Upper lobe of left lung (tissue), 6 donors: ENCODE data around the gene PTGDR2. TPM values are rescaled to one million over a fixed set of nuclear protein-coding genes. Genes with fewer than 3 reads are reported as not detected.

ENCODE experiments used
- ATAC-seq, 2 donors: fragments of 200-7000 bp; cut with Tn5 transposase; one replicate each; pipeline ENCODE4 v1.9.1; 2022; ENCODE audit warnings: mild to moderate bottlenecking in 2 of 2, moderate library complexity in 2 of 2; ENCODE audit not compliant: low FRiP score in 2 of 2
- DNase-seq, 2 donors: peaks; one replicate each; pipeline ENCODE4 v3.0.0-alpha.2; 2019 to 2020
- H3K27ac ChIP-seq, 4 donors: fragments of 200-600 bp; sonication (generic); one replicate each; pipeline ENCODE4 v1.5.1; 2016 to 2019
- H3K27me3 ChIP-seq, 4 donors: fragments of 200-600 bp; sonication (generic); one replicate each; pipeline ENCODE4 v1.5.1; 2017 to 2019
- H3K36me3 ChIP-seq, 4 donors: fragments of 200-600 bp; sonication (generic); one replicate each; pipeline ENCODE4 v1.5.1; 2016 to 2019
- H3K4me1 ChIP-seq, 4 donors: fragments of 200-600 bp; sonication (generic); one replicate each; pipeline ENCODE4 v1.5.1; 2018 to 2019
- H3K4me3 ChIP-seq, 4 donors: fragments of 200-600 bp; sonication (generic); one replicate each; pipeline ENCODE4 v1.5.1; 2017 to 2019; ENCODE audit warnings: mild to moderate bottlenecking in 2 of 4, moderate library complexity in 1 of 4
- H3K9me3 ChIP-seq, 4 donors: fragments of 200-600 bp; sonication (generic); one replicate each; pipeline ENCODE4 v1.5.1; 2018 to 2019
- CTCF ChIP-seq, 6 experiments: fragments of 450-650 bp in 4 of 6; fragments of 200-600 bp in 2 of 6; sonication (generic) in 2 of 6; IDR thresholded peaks; one replicate each; pipeline ENCODE4 v1.5.1; 2016 to 2019; ENCODE audit warnings: antibody characterized with exemption in 6 of 6
- EP300 ChIP-seq, 4 donors: sonication (generic); formaldehyde crosslinking; IDR thresholded peaks; one replicate each; pipeline ENCODE4 v1.5.1; 2017; ENCODE audit warnings: antibody characterized with exemption in 4 of 4, control low read depth in 2 of 4
- POLR2A ChIP-seq, 4 donors: fragments of 450-650 bp; IDR thresholded peaks; one replicate each; pipeline ENCODE4 v1.5.1; 2016 to 2017; ENCODE audit warnings: antibody characterized with exemption in 4 of 4, mild to moderate bottlenecking in 2 of 4
- POLR2AphosphoS5 ChIP-seq, 2 donors: sonication (generic); formaldehyde crosslinking; IDR thresholded peaks; one replicate each; pipeline ENCODE4 v1.5.1; 2017; ENCODE audit warnings: antibody characterized with exemption in 2 of 2
- WGBS, 2 donors: methylation state at CpG; one replicate each; pipeline ENCODE4 v1.1.5; 2017 to 2018; 5-methylcytosine and 5-hydroxymethylcytosine counted together
- total RNA-seq, 6 donors: library from RNA; depleted of rRNA in 4 of 6; stranded (reverse); fragments of >200 nt in 4 of 6; gene quantifications; one replicate each; pipeline versions ENCODE4 v1.1.0 to v1.2.1, GENCODE V29; 2016 to 2021
- donor health status: DM: no; HTN: no; CAD: no; lungs with moderate emphysema.
- donor health status: DM: no; HTN: yes; CAD: no; lungs with severe emphysema.

The PTGDR2 gene
- total RNA-seq, 6 donors from 2014 or later: 0.49 to 1.5 (median 1.1) TPM; not detected in 2

- Histone ChIP-seq H3K4me1 (peaks cover 0 to 22% (median 8%) of the 10 kb centered on the region in 4 donors), H3K36me3 (peaks cover 0 to 16% (median 5%) of the 10 kb centered on the region in 4 donors), H3K27ac (no peak overlapping the region), H3K4me3 (no peak overlapping the region), H3K9me3 (no peaks in the 10 kb centered on the region), H3K27me3 (no peaks in the 10 kb centered on the region)
- TF ChIP-seq POLR2A (IDR thresholded peaks at IDR 0.05): no peak
- no peak for TF ChIP-seq CTCF (IDR thresholded peaks at IDR 0.05)
- no peak for TF ChIP-seq EP300 (IDR thresholded peaks at IDR 0.05)
- no peak for TF ChIP-seq POLR2AphosphoS5 (IDR thresholded peaks at IDR 0.05)
- 100% methylated on average over 2 of the region's 2 CpGs; no CpG with 5 or more reads in 1 of the 2 donors for WGBS, 2 donors
- no peak for DNase-seq
- no peak for ATAC-seq
These were observed 20.4 kb upstream of the PTGDR2 start for GRCh38 chr11:60876168-60876485.

GRCh38 chr11:60875366-60876167 is 19.8 kb upstream of the PTGDR2 start:
- H3K27me3 ChIP-seq: no peaks in the 10 kb centered on the region
- H3K4me1 ChIP-seq: peaks cover 0 to 22% (median 9%) of the 10 kb centered on the region in 4 donors
- no peak overlapping the region for H3K27ac ChIP-seq
- TF ChIP-seq POLR2AphosphoS5 (IDR thresholded peaks at IDR 0.05) (no peak), POLR2A (IDR thresholded peaks at IDR 0.05) (no peak)
- ATAC-seq (no peak), DNase-seq (no peak)
- H3K36me3 ChIP-seq: peaks cover 0 to 13% (median 5%) of the 10 kb centered on the region in 4 donors
- WGBS, 2 donors: 78 to 88% methylated on average over 7 of the region's 7 CpGs
- no peak overlapping the region for H3K4me3 ChIP-seq
- no peaks in the 10 kb centered on the region for H3K9me3 ChIP-seq

GRCh38 chr11:60874421-60875365 is 18.9 kb upstream of the PTGDR2 start:
- WGBS, 2 donors: 93 to 95% methylated on average over 11 to 13 of the region's 13 CpGs

GRCh38 chr11:60873533-60873932 is 17.8 kb upstream of the PTGDR2 start:
- H3K9me3 ChIP-seq: no peaks in the 10 kb centered on the region
- no peak for TF ChIP-seq EP300 (IDR thresholded peaks at IDR 0.05)
- TF ChIP-seq POLR2AphosphoS5 (IDR thresholded peaks at IDR 0.05): no peak
- TF ChIP-seq POLR2A (IDR thresholded peaks at IDR 0.05): no peak
- no peak for TF ChIP-seq CTCF (IDR thresholded peaks at IDR 0.05)
- peak in 1 of 2 donors; percentile 18 for DNase-seq

More at GRCh38 chr11:60874421-60875365, 18.9 kb upstream of the PTGDR2 start:
- TF ChIP-seq POLR2A (IDR thresholded peaks at IDR 0.05): no peak
- no peak for TF ChIP-seq EP300 (IDR thresholded peaks at IDR 0.05)
- no peak for TF ChIP-seq POLR2AphosphoS5 (IDR thresholded peaks at IDR 0.05)
- TF ChIP-seq CTCF (IDR thresholded peaks at IDR 0.05): no peak
- no peak overlapping the region for H3K4me3 ChIP-seq
- no peak overlapping the region for H3K27ac ChIP-seq
- H3K4me1 ChIP-seq: peaks cover 0 to 22% (median 9%) of the 10 kb centered on the region in 4 donors
- no peaks in the 10 kb centered on the region for H3K9me3 ChIP-seq
- H3K36me3 ChIP-seq: peaks cover 0 to 9% (median under 1%) of the 10 kb centered on the region in 4 donors
- DNase-seq: peak in 1 of 2 donors; percentile 17
- no peaks in the 10 kb centered on the region for H3K27me3 ChIP-seq
- ATAC-seq: no peak

More at GRCh38 chr11:60873533-60873932, 17.8 kb upstream of the PTGDR2 start:
- no peak overlapping the region for H3K27ac ChIP-seq
- no peak for ATAC-seq
- peaks cover 0 to 22% (median 9%) of the 10 kb centered on the region in 4 donors for H3K4me1 ChIP-seq
- H3K27me3 ChIP-seq: no peaks in the 10 kb centered on the region
- peaks cover 0 to 2% (median 0%) of the 10 kb centered on the region in 4 donors for H3K36me3 ChIP-seq
- no peak overlapping the region for H3K4me3 ChIP-seq
- WGBS, 2 donors: 89 to 90% methylated on average over 12 of the region's 12 CpGs
